Activated CD4-positive, alpha-beta memory T cell treated with anti-CD3 and anti-CD28 coated beads, Interleukin-2, amount 10 ng/mL, durations not matched to agents 7 days and 5 days (primary cell): ENCODE measurements around the gene RGL1. TPM values are rescaled to one million over a fixed set of nuclear protein-coding genes. Genes with fewer than 3 reads are reported as not detected.

ENCODE experiments used
- CTCF ChIA-PET: fragments of 350-600 bp; sonication (Branson Sonifier 250); formaldehyde crosslinking; loops from one replicate; lab custom pipeline; 2021; ENCODE audit warnings: antibody characterized with exemption, inconsistent platforms; lab: Charles Lee
- POLR2A ChIA-PET: fragments of 350-600 bp; sonication (Branson Sonifier 250); formaldehyde crosslinking; loops from one replicate; lab custom pipeline; 2021; ENCODE audit warnings: antibody characterized with exemption; lab: Charles Lee
- DNase-seq: peaks from one replicate; pipeline ENCODE4 v3.0.0-alpha.2; 2020
- H3K27ac Mint-ChIP-seq: one replicate; pipeline ENCODE4 v1.8.0; 2021; ENCODE audit warnings: mild to moderate bottlenecking, mixed read lengths
- H3K27me3 Mint-ChIP-seq: one replicate; pipeline ENCODE4 v1.8.0; 2021; ENCODE audit warnings: mixed read lengths
- H3K36me3 Mint-ChIP-seq: one replicate; pipeline ENCODE4 v1.8.0; 2021; ENCODE audit warnings: low read depth, mixed read lengths
- H3K4me1 Mint-ChIP-seq: one replicate; pipeline ENCODE4 v1.8.0; 2021; ENCODE audit warnings: mixed read lengths
- H3K4me3 Mint-ChIP-seq: one replicate; pipeline ENCODE4 v1.8.0; 2021; ENCODE audit warnings: mild to moderate bottlenecking, mixed read lengths
- H3K9me3 Mint-ChIP-seq: one replicate; pipeline ENCODE4 v1.8.0; 2021; ENCODE audit warnings: mixed read lengths
- total RNA-seq, 2 experiments: library from RNA; stranded (reverse); gene quantifications; one replicate each; pipeline ENCODE4 v1.2.3, GENCODE V29; 2021

RGL1 gene
- total RNA-seq, 2 experiments from 2014 or later, result 2.4 to 2.8 TPM

- Mint-ChIP-seq H3K9me3 (no peaks in the 10 kb centered on the region), H3K4me3 (no peak overlapping the region), H3K4me1 (no peaks in the 10 kb centered on the region), H3K36me3 (no peaks in the 10 kb centered on the region), H3K27me3 (no peaks in the 10 kb centered on the region), H3K27ac (no peak overlapping the region)
- DNase-seq, result no peak
- ChIA-PET POLR2A (no interaction called here), CTCF (no interaction called here)
These were observed 59.7 kb downstream of the RGL1 start for GRCh38 chr1:183864611-183865010.

GRCh38 chr1:183869230-183869629, 64.3 kb downstream of the RGL1 start:
- no peak for DNase-seq
- H3K36me3 Mint-ChIP-seq, result no peaks in the 10 kb centered on the region
- CTCF ChIA-PET, result no interaction called here
- no peak overlapping the region for H3K4me3 Mint-ChIP-seq
- H3K4me1 Mint-ChIP-seq, result peaks cover 6% of the 10 kb centered on the region
- no peak overlapping the region for H3K27ac Mint-ChIP-seq
- no peaks in the 10 kb centered on the region for H3K27me3 Mint-ChIP-seq
- POLR2A ChIA-PET, result no interaction called here
- no peaks in the 10 kb centered on the region for H3K9me3 Mint-ChIP-seq

- H3K27me3 Mint-ChIP-seq, result no peaks in the 10 kb centered on the region
- no peak overlapping the region for H3K4me3 Mint-ChIP-seq
- no peak for DNase-seq
- no peaks in the 10 kb centered on the region for H3K9me3 Mint-ChIP-seq
- H3K36me3 Mint-ChIP-seq, result no peaks in the 10 kb centered on the region
- no peak overlapping the region for H3K27ac Mint-ChIP-seq
- H3K4me1 Mint-ChIP-seq, result peaks cover 6% of the 10 kb centered on the region
- CTCF ChIA-PET, result no interaction called here
- POLR2A ChIA-PET, result no interaction called here
These were observed 64.7 kb downstream of the RGL1 start for GRCh38 chr1:183869664-183870063.

- Mint-ChIP-seq H3K4me3 (no peak overlapping the region), H3K9me3 (no peaks in the 10 kb centered on the region), H3K36me3 (no peaks in the 10 kb centered on the region), H3K4me1 (peaks cover 6% of the 10 kb centered on the region), H3K27ac (no peak overlapping the region), H3K27me3 (no peaks in the 10 kb centered on the region)
- DNase-seq, result no peak
- POLR2A ChIA-PET, result no interaction called here
- CTCF ChIA-PET, result interaction anchor here (0.6 to 0.8 kb wide), 2 partner anchors 115 to 186 kb away, joined by 3 to 4 read pairs; no protein-coding TSS in a partner anchor
These were observed 65.6 kb downstream of the RGL1 start for GRCh38 chr1:183870351-183871077.

- DNase-seq, result no peak
- H3K27me3 Mint-ChIP-seq, result no peaks in the 10 kb centered on the region
- H3K9me3 Mint-ChIP-seq, result no peaks in the 10 kb centered on the region
- H3K27ac Mint-ChIP-seq, result no peak overlapping the region
- no peaks in the 10 kb centered on the region for H3K36me3 Mint-ChIP-seq
- ChIA-PET POLR2A (no interaction called here), CTCF (interaction anchor here (0.8 kb wide), 1 partner anchor 186 kb away, joined by 3 read pairs; no protein-coding TSS in a partner anchor)
- no peak overlapping the region for H3K4me3 Mint-ChIP-seq
- peaks cover 6% of the 10 kb centered on the region for H3K4me1 Mint-ChIP-seq
These were observed 66.2 kb downstream of the RGL1 start for GRCh38 chr1:183871142-183871541.

GRCh38 chr1:183871601-183872000, 66.7 kb downstream of the RGL1 start:
- POLR2A ChIA-PET, result no interaction called here
- no peak for DNase-seq
- CTCF ChIA-PET, result no interaction called here
- no peaks in the 10 kb centered on the region for H3K27me3 Mint-ChIP-seq
- H3K4me1 Mint-ChIP-seq, result peaks cover 6% of the 10 kb centered on the region
- H3K4me3 Mint-ChIP-seq, result no peak overlapping the region
- H3K9me3 Mint-ChIP-seq, result no peaks in the 10 kb centered on the region
- H3K36me3 Mint-ChIP-seq, result no peaks in the 10 kb centered on the region
- H3K27ac Mint-ChIP-seq, result no peak overlapping the region

- no peaks in the 10 kb centered on the region for H3K36me3 Mint-ChIP-seq
- no peaks in the 10 kb centered on the region for H3K27me3 Mint-ChIP-seq
- H3K4me3 Mint-ChIP-seq, result no peak overlapping the region
- ChIA-PET CTCF (no interaction called here), POLR2A (no interaction called here)
- H3K9me3 Mint-ChIP-seq, result no peaks in the 10 kb centered on the region
- peaks cover 6% of the 10 kb centered on the region for H3K4me1 Mint-ChIP-seq
- H3K27ac Mint-ChIP-seq, result no peak overlapping the region
- DNase-seq, result no peak
These were observed 67.5 kb downstream of the RGL1 start for GRCh38 chr1:183872403-183872802.

GRCh38 chr1:183873642-183874041, 68.7 kb downstream of the RGL1 start:
- DNase-seq, result no peak
- H3K27ac Mint-ChIP-seq, result no peak overlapping the region
- no peak overlapping the region for H3K4me3 Mint-ChIP-seq
- ChIA-PET POLR2A (no interaction called here), CTCF (no interaction called here)
- no peaks in the 10 kb centered on the region for H3K27me3 Mint-ChIP-seq
- no peaks in the 10 kb centered on the region for H3K9me3 Mint-ChIP-seq
- peaks cover 6% of the 10 kb centered on the region for H3K4me1 Mint-ChIP-seq
- no peaks in the 10 kb centered on the region for H3K36me3 Mint-ChIP-seq

- Mint-ChIP-seq H3K27me3 (no peaks in the 10 kb centered on the region), H3K36me3 (no peaks in the 10 kb centered on the region), H3K9me3 (no peaks in the 10 kb centered on the region), H3K27ac (no peak overlapping the region), H3K4me3 (no peak overlapping the region), H3K4me1 (peaks cover 4% of the 10 kb centered on the region)
- DNase-seq, result no peak
- POLR2A ChIA-PET, result no interaction called here
- CTCF ChIA-PET, result no interaction called here
These were observed 71.4 kb downstream of the RGL1 start for GRCh38 chr1:183876309-183876708.

GRCh38 chr1:183877053-183877720, 72.3 kb downstream of the RGL1 start:
- Mint-ChIP-seq H3K27ac (no peak overlapping the region), H3K27me3 (no peaks in the 10 kb centered on the region), H3K4me3 (no peak overlapping the region), H3K4me1 (peaks cover 3% of the 10 kb centered on the region), H3K36me3 (no peaks in the 10 kb centered on the region), H3K9me3 (no peaks in the 10 kb centered on the region)
- DNase-seq, result no peak
- POLR2A ChIA-PET, result no interaction called here
- CTCF ChIA-PET, result no interaction called here

- ChIA-PET POLR2A (no interaction called here), CTCF (no interaction called here)
- Mint-ChIP-seq H3K27me3 (no peaks in the 10 kb centered on the region), H3K4me1 (no peaks in the 10 kb centered on the region), H3K4me3 (no peak overlapping the region), H3K27ac (no peak overlapping the region), H3K36me3 (peaks cover 2% of the 10 kb centered on the region), H3K9me3 (no peaks in the 10 kb centered on the region)
- DNase-seq, result no peak
These were observed 74.6 kb downstream of the RGL1 start for GRCh38 chr1:183879494-183879893.

- POLR2A ChIA-PET, result no interaction called here
- Mint-ChIP-seq H3K36me3 (peaks cover 2% of the 10 kb centered on the region), H3K9me3 (no peaks in the 10 kb centered on the region), H3K4me3 (no peak overlapping the region), H3K27me3 (no peaks in the 10 kb centered on the region), H3K4me1 (no peaks in the 10 kb centered on the region), H3K27ac (no peak overlapping the region)
- no peak for DNase-seq
- CTCF ChIA-PET, result no interaction called here
These were observed 75.0 kb downstream of the RGL1 start for GRCh38 chr1:183879966-183880365.

- Mint-ChIP-seq H3K9me3 (no peaks in the 10 kb centered on the region), H3K4me3 (no peak overlapping the region), H3K27me3 (no peaks in the 10 kb centered on the region), H3K4me1 (no peaks in the 10 kb centered on the region), H3K36me3 (peaks cover 6% of the 10 kb centered on the region), H3K27ac (no peak overlapping the region)
- ChIA-PET POLR2A (no interaction called here), CTCF (no interaction called here)
- DNase-seq, result no peak
These were observed 75.8 kb downstream of the RGL1 start for GRCh38 chr1:183880531-183881243.
